Mesenchymal stem cell (in vitro differentiated cells and primary cell): Measurements from ENCODE around the gene POLR1E.

Experiments used
- DNase-seq: peaks from one replicate; pipeline ENCODE4 v3.0.0-alpha.2; 2013
- H2AFZ ChIP-seq: one replicate; pipeline ENCODE4 v1.6.1; 2013; ENCODE audit warnings: low read depth, mild to moderate bottlenecking, control low read depth, inconsistent platforms, low read length, moderate library complexity
- H2AK5ac ChIP-seq: 2 replicates; pipeline ENCODE4 v1.6.1; 2013; ENCODE audit warnings: low read length, moderate library complexity, mild to moderate bottlenecking, inconsistent platforms; ENCODE audit not compliant: severe bottlenecking
- H2BK120ac ChIP-seq: one replicate; pipeline ENCODE4 v1.6.1; 2013; ENCODE audit warnings: low read depth, mild to moderate bottlenecking, inconsistent platforms, low read length, moderate library complexity
- H2BK12ac ChIP-seq, 2 experiments: one replicate each; pipeline ENCODE4 v1.6.1; 2013; ENCODE audit warnings: inconsistent platforms in 2 of 2, low read length in 2 of 2, mild to moderate bottlenecking in 2 of 2, moderate library complexity in 2 of 2, control low read depth in 1 of 2
- H2BK15ac ChIP-seq: one replicate; pipeline ENCODE4 v1.6.1; 2013; ENCODE audit warnings: mild to moderate bottlenecking, low read depth, inconsistent platforms; ENCODE audit not compliant: poor library complexity, severe bottlenecking
- H2BK5ac ChIP-seq: 2 replicates; pipeline ENCODE4 v1.6.1; 2013; ENCODE audit warnings: low read depth, mild to moderate bottlenecking, low read length, control low read depth, inconsistent platforms; ENCODE audit not compliant: poor library complexity, severe bottlenecking
- H3K14ac ChIP-seq, 2 experiments: one replicate each; pipeline ENCODE4 v1.6.1; 2013; ENCODE audit warnings: inconsistent platforms in 2 of 2, low read length in 2 of 2, control low read depth in 1 of 2, mild to moderate bottlenecking in 1 of 2, moderate library complexity in 1 of 2
- H3K18ac ChIP-seq, 2 experiments: one replicate each; pipeline ENCODE4 v1.6.1; 2013; ENCODE audit warnings: inconsistent platforms in 2 of 2, low read length in 2 of 2, control low read depth in 1 of 2, low read depth in 1 of 2, mild to moderate bottlenecking in 1 of 2
- H3K23ac ChIP-seq, 2 experiments: one replicate each; pipeline ENCODE4 v1.6.1; 2013; ENCODE audit warnings: inconsistent platforms in 2 of 2, low read length in 2 of 2, mild to moderate bottlenecking in 2 of 2, moderate library complexity in 2 of 2, control low read depth in 1 of 2
- H3K27ac ChIP-seq: 2 replicates; pipeline ENCODE4 v1.5.1; 2013; ENCODE audit warnings: mild to moderate bottlenecking, moderate library complexity, low read length, control low read depth, inconsistent platforms; ENCODE audit not compliant: poor library complexity, severe bottlenecking
- H3K27me3 ChIP-seq, 2 experiments: 2 replicates each; pipeline versions ENCODE4 v1.6.1 to v1.7.0; 2013; ENCODE audit warnings: low read length in 2 of 2, mild to moderate bottlenecking in 2 of 2, moderate library complexity in 2 of 2, control low read depth in 1 of 2, inconsistent platforms in 1 of 2; ENCODE audit not compliant: control insufficient read depth in 1 of 2, insufficient read depth in 1 of 2
- H3K36me3 ChIP-seq, 2 experiments: 2 replicates each; pipeline versions ENCODE4 v1.6.1 to v1.7.0; 2013; ENCODE audit warnings: low read length in 2 of 2, control low read depth in 1 of 2, inconsistent platforms in 1 of 2, low read depth in 1 of 2, mild to moderate bottlenecking in 1 of 2; ENCODE audit not compliant: insufficient read depth in 2 of 2, control insufficient read depth in 1 of 2
- H3K4ac ChIP-seq, 2 experiments: one replicate each; pipeline ENCODE4 v1.6.1; 2013; ENCODE audit warnings: inconsistent platforms in 2 of 2, low read length in 2 of 2, mild to moderate bottlenecking in 2 of 2, moderate library complexity in 2 of 2, control low read depth in 1 of 2, low read depth in 1 of 2
- H3K4me1 ChIP-seq: 2 replicates; pipeline ENCODE4 v1.6.1; 2013; ENCODE audit warnings: low read depth, low read length, control low read depth; ENCODE audit not compliant: control insufficient read depth, insufficient read depth
- H3K4me2 ChIP-seq: 2 replicates; pipeline ENCODE4 v1.6.1; 2013; ENCODE audit warnings: low read length, mild to moderate bottlenecking, inconsistent platforms; ENCODE audit not compliant: poor library complexity, severe bottlenecking
- H3K4me3 ChIP-seq, 2 experiments: 2 replicates each; pipeline versions ENCODE4 v1.5.1 to v1.7.0; 2013; ENCODE audit warnings: low read length in 2 of 2, mild to moderate bottlenecking in 2 of 2, control low read depth in 1 of 2, low read depth in 1 of 2; ENCODE audit not compliant: insufficient read depth in 1 of 2
- H3K79me1 ChIP-seq: replicated peaks from 2 replicates; pipeline ENCODE4 v1.6.1; 2013; ENCODE audit warnings: mild to moderate bottlenecking, control low read depth, low read length, inconsistent platforms; ENCODE audit not compliant: poor library complexity, severe bottlenecking
- H3K9ac ChIP-seq: 2 replicates; pipeline ENCODE4 v1.7.0; 2013; ENCODE audit warnings: mild to moderate bottlenecking, low read length, moderate library complexity
- H3K9me3 ChIP-seq: 2 replicates; pipeline ENCODE4 v1.7.0; 2013; ENCODE audit warnings: mild to moderate bottlenecking, low read length; ENCODE audit not compliant: control insufficient read depth
- H4K8ac ChIP-seq: one replicate; pipeline ENCODE4 v1.6.1; 2013; ENCODE audit warnings: inconsistent platforms, mild to moderate bottlenecking, low read length, moderate library complexity
- H4K91ac ChIP-seq: one replicate; pipeline ENCODE4 v1.6.1; 2013; ENCODE audit warnings: mild to moderate bottlenecking, low read length, inconsistent platforms
- WGBS: methylation state at CpG from one replicate; pipeline ENCODE4 v1.1.7; 2013; ENCODE audit warnings: mixed read lengths; 5-methylcytosine and 5-hydroxymethylcytosine counted together

POLR1E gene

GRCh38 chr9:37542895-37543294 lies 57.1 kb downstream of the POLR1E start:
- no peak overlapping the region for H3K27ac ChIP-seq
- H3K36me3 ChIP-seq, result peaks cover 12 to 37% of the 10 kb centered on the region in 2 experiments
- no peak overlapping the region for H3K9ac ChIP-seq
- H3K18ac ChIP-seq, result no peak overlapping the region
- H3K27me3 ChIP-seq, result no peaks in the 10 kb centered on the region
- H2BK120ac ChIP-seq, result no peak overlapping the region
- H3K23ac ChIP-seq, result no peak overlapping the region
- 100% methylated on average over 1 of the region's 1 CpG for WGBS
- H3K4me1 ChIP-seq, result no peaks in the 10 kb centered on the region
- no peak overlapping the region for H4K8ac ChIP-seq
- no peak overlapping the region for H3K4ac ChIP-seq
- no peak overlapping the region for H3K4me2 ChIP-seq
- DNase-seq, result no peak
- H3K9me3 ChIP-seq, result no peaks in the 10 kb centered on the region
- H2BK12ac ChIP-seq, result no peak overlapping the region
- H3K79me1 ChIP-seq, result peaks cover 6% of the 10 kb centered on the region
- H2AK5ac ChIP-seq, result no peak overlapping the region
- H3K14ac ChIP-seq, result no peak overlapping the region
- H2AFZ ChIP-seq, result no peak overlapping the region
- H4K91ac ChIP-seq, result no peak overlapping the region
- H3K4me3 ChIP-seq, result no peak overlapping the region
- no peak overlapping the region for H2BK5ac ChIP-seq
- H2BK15ac ChIP-seq, result no peak overlapping the region

GRCh38 chr9:37543468-37543867 lies 57.7 kb downstream of the POLR1E start:
- Histone ChIP-seq H4K8ac (no peak overlapping the region), H2BK120ac (no peak overlapping the region), H3K27me3 (no peaks in the 10 kb centered on the region), H3K9me3 (no peaks in the 10 kb centered on the region), H3K23ac (no peak overlapping the region), H3K4me3 (no peak overlapping the region), H3K4ac (no peak overlapping the region), H2BK5ac (no peak overlapping the region), H3K18ac (no peak overlapping the region), H3K9ac (no peak overlapping the region), H2AK5ac (no peak overlapping the region), H3K27ac (no peak overlapping the region), H2AFZ (no peak overlapping the region), H3K14ac (no peak overlapping the region), H2BK12ac (no peak overlapping the region), H4K91ac (no peak overlapping the region), H2BK15ac (no peak overlapping the region), H3K4me2 (no peak overlapping the region), H3K36me3 (peaks cover 7 to 32% of the 10 kb centered on the region in 2 experiments), H3K79me1 (peaks cover 6% of the 10 kb centered on the region), H3K4me1 (no peaks in the 10 kb centered on the region)
- DNase-seq, result no peak
- 100% methylated on average over 1 of the region's 1 CpG for WGBS

- H3K14ac ChIP-seq, result no peak overlapping the region
- H3K23ac ChIP-seq, result no peak overlapping the region
- no peak overlapping the region for H3K18ac ChIP-seq
- no peak overlapping the region for H2AK5ac ChIP-seq
- no peak overlapping the region for H4K91ac ChIP-seq
- H2BK15ac ChIP-seq, result no peak overlapping the region
- no peak overlapping the region for H3K9ac ChIP-seq
- H3K9me3 ChIP-seq, result no peaks in the 10 kb centered on the region
- H3K36me3 ChIP-seq, result peaks cover 0 to 3% of the 10 kb centered on the region in 2 experiments
- no peak overlapping the region for H2AFZ ChIP-seq
- no peak overlapping the region for H4K8ac ChIP-seq
- no peak overlapping the region for H2BK120ac ChIP-seq
- no peak overlapping the region for H3K4me2 ChIP-seq
- no peak for DNase-seq
- no peak overlapping the region for H2BK5ac ChIP-seq
- H3K4me3 ChIP-seq, result no peak overlapping the region
- peaks cover 5% of the 10 kb centered on the region for H3K4me1 ChIP-seq
- peaks cover 7% of the 10 kb centered on the region for H3K79me1 ChIP-seq
- H3K27ac ChIP-seq, result no peak overlapping the region
- H3K27me3 ChIP-seq, result no peaks in the 10 kb centered on the region
- 100% methylated on average over 4 of the region's 5 CpGs for WGBS
- H3K4ac ChIP-seq, result no peak overlapping the region
- no peak overlapping the region for H2BK12ac ChIP-seq
Observed at GRCh38 chr9:37547328-37547878, 61.7 kb downstream of the POLR1E start.

GRCh38 chr9:37549527-37549926 lies 63.8 kb downstream of the POLR1E start:
- no peak overlapping the region for H4K91ac ChIP-seq
- no peaks in the 10 kb centered on the region for H3K27me3 ChIP-seq
- H2AK5ac ChIP-seq, result no peak overlapping the region
- no peak overlapping the region for H3K9ac ChIP-seq
- no peak overlapping the region for H4K8ac ChIP-seq
- peaks cover 5% of the 10 kb centered on the region for H3K4me1 ChIP-seq
- H3K23ac ChIP-seq, result no peak overlapping the region
- H2BK15ac ChIP-seq, result no peak overlapping the region
- peaks cover 0 to 3% of the 10 kb centered on the region in 2 experiments for H3K36me3 ChIP-seq
- no peak overlapping the region for H2BK120ac ChIP-seq
- peak; percentile 8 for DNase-seq
- H3K18ac ChIP-seq, result no peak overlapping the region
- no peak overlapping the region for H2AFZ ChIP-seq
- no peak overlapping the region for H2BK5ac ChIP-seq
- no peak overlapping the region for H3K27ac ChIP-seq
- no peak overlapping the region for H3K4me2 ChIP-seq
- H3K4me3 ChIP-seq, result no peak overlapping the region
- H2BK12ac ChIP-seq, result no peak overlapping the region
- no peaks in the 10 kb centered on the region for H3K9me3 ChIP-seq
- no peak overlapping the region for H3K4ac ChIP-seq
- peaks cover 7% of the 10 kb centered on the region for H3K79me1 ChIP-seq
- H3K14ac ChIP-seq, result no peak overlapping the region
